ENCODE measurements around the gene CHCHD4. TPM values are rescaled to one million over a fixed set of nuclear protein-coding genes. Genes with fewer than 3 reads are reported as not detected.

The CHCHD4 gene
- total RNA-seq, 1 experiment from 2014 or later = 43.3 TPM

- H4K20me1 ChIP-seq (ENCODE audit: low read length) = no peaks in the 10 kb centered on the region
- peaks cover 29% of the 10 kb centered on the region for H3K36me3 ChIP-seq (ENCODE audit: low read depth, low read length)
- no peaks in the 10 kb centered on the region for H3K9me3 ChIP-seq (ENCODE audit: low read length)
- peaks cover 8% of the 10 kb centered on the region for H3F3A ChIP-seq (ENCODE audit: low read length, unreplicated experiment)
- no peak overlapping the region for H2AFZ ChIP-seq (ENCODE audit: low read length)
- no peak for ATAC-seq
- no peak for TF ChIP-seq CTCF (conservative IDR thresholded peaks at IDR 0.05; ENCODE audit: low read depth, low read length)
- TF ChIP-seq EZH2phosphoT487 (IDR thresholded peaks at IDR 0.05; ENCODE audit: borderline replicate concordance, low read length) = no peak
- TF ChIP-seq EZH2 (IDR thresholded peaks at IDR 0.05; ENCODE audit: low read length, unreplicated experiment) = no peak
- H3K4me3 ChIP-seq (ENCODE audit: low read length) = no peak overlapping the region
- H3K4me1 ChIP-seq (ENCODE audit: insufficient read depth, low read length) = peaks cover 40% of the 10 kb centered on the region
- CTCF ChIA-PET = no interaction called here
- H3K4me2 ChIP-seq (ENCODE audit: low read length) = no peak overlapping the region
- BruUV-seq (replicated peaks) = no TSS peak
- no peak overlapping the region for H3K9ac ChIP-seq (ENCODE audit: low read length)
- no peaks in the 10 kb centered on the region for H3K27me3 ChIP-seq (ENCODE audit: low read length)
- H3K9me2 ChIP-seq (replicated peaks; ENCODE audit: low read length) = no peaks in the 10 kb centered on the region
- H3K79me2 ChIP-seq (ENCODE audit: low read length) = no peaks in the 10 kb centered on the region
- H3K27ac ChIP-seq (ENCODE audit: low read length) = no peak overlapping the region
- DNase-seq = no peak
- POLR2A ChIA-PET (ENCODE audit: unreplicated experiment) = no interaction called here
- intact Hi-C loops (cut with micrococcal nuclease) = no loop called here
Observed at GRCh38 chr3:14139771-14140170, 15.1 kb upstream of the CHCHD4 start.

DNA sequence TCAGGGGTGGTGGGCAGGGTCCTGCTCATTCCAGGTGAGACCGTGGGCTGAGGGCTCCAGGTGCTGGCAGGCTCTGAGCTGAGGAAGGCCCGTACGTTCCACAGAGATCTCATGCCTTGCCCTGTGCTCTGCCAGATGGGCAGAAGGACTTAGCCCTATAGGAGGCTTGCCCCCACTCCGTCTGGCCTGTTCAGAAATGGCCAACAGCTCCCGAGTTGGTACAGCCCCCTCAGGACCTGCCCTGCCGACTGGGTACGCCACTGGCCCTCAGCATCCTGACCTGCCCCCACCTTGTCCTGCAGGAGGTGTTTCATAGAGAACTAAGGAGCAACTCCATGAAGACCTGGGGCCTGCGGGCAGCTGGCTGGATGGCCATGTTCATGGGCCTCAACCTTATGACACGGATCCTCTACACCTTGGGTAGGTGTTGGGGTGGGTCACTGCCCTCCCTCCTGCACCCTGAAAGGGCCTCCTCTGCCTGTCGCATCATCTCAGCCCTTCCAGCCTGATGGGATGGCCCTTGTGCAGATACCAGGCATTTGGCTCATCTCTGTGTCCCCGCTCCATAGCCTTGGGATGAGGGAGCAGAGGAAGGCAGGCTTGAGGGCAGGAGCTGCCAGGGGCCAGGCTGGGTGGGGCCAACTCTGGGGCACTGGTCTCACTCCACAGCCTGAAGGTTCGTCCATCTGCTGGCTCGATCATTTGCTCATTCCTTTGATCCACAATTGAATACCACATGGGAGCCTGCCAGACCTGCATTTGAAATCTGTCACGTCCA is 14.4 kb upstream of the CHCHD4 start:
- Histone ChIP-seq H4K20me1 (ENCODE audit: low read length) (no peaks in the 10 kb centered on the region), H2AFZ (ENCODE audit: low read length) (no peak overlapping the region), H3K9ac (ENCODE audit: low read length) (no peak overlapping the region), H3K9me3 (ENCODE audit: low read length) (no peaks in the 10 kb centered on the region), H3K4me3 (ENCODE audit: low read length) (no peak overlapping the region), H3K36me3 (ENCODE audit: low read depth, low read length) (peaks cover 36% of the 10 kb centered on the region), H3K27me3 (ENCODE audit: low read length) (no peaks in the 10 kb centered on the region), H3K4me1 (ENCODE audit: insufficient read depth, low read length) (peaks cover 34% of the 10 kb centered on the region), H3K4me2 (ENCODE audit: low read length) (no peak overlapping the region), H3K27ac (ENCODE audit: low read length) (no peak overlapping the region), H3K9me2 (replicated peaks; ENCODE audit: low read length) (no peaks in the 10 kb centered on the region), H3F3A (ENCODE audit: low read length, unreplicated experiment) (peaks cover 8% of the 10 kb centered on the region), H3K79me2 (ENCODE audit: low read length) (no peaks in the 10 kb centered on the region)
- BruUV-seq (replicated peaks) = no TSS peak
- intact Hi-C loops (cut with micrococcal nuclease) = no loop called here
- POLR2A ChIA-PET (ENCODE audit: unreplicated experiment) = no interaction called here
- DNase-seq = no peak
- CTCF ChIA-PET = no interaction called here
- TF ChIP-seq EZH2phosphoT487 (IDR thresholded peaks at IDR 0.05; ENCODE audit: borderline replicate concordance, low read length) = no peak
- no peak for TF ChIP-seq EZH2 (IDR thresholded peaks at IDR 0.05; ENCODE audit: low read length, unreplicated experiment)
- TF ChIP-seq CTCF (conservative IDR thresholded peaks at IDR 0.05; ENCODE audit: low read depth, low read length) = no peak
- no peak for ATAC-seq

DNA sequence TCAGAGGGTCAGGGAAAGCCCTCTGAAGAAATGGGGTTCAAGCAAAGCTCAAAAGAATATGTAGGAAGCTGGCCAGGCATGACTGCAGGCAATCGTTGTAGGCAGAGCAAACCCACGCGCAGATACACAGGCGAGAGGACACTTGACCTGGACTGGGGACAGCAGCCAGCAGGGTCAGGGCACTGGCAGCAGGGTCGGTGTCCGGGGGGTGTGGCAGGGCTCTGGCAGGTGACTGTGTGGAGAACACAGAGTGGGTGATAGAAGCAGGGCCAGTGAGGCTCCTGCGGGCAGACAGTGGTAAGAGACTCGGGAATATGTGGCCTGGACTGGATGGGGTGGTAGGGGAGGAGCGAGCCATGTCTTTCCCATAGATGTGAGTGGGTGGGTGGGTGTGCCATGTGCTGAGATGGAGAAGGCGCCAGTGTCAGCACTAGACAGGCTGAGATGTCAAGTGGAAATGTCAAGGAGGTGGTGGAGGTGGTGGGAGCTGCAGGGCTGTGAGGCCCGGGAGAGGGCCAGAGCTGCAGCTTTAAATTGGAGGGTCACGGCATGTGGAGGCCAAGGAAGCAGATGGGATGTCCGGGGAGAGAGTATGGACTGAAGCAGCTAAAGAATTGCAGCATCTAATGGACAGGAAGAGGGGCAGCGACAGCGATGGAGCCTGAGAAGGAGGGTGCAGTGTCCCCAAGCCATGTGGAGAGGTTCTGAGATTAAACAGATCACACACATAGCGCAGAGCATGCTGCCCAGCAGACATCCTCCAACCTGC is 13.6 kb upstream of the CHCHD4 start:
- BruUV-seq (replicated peaks) = no TSS peak
- no peak overlapping the region for H3K4me2 ChIP-seq (ENCODE audit: low read length)
- TF ChIP-seq EZH2 (IDR thresholded peaks at IDR 0.05; ENCODE audit: low read length, unreplicated experiment) (no peak), CTCF (conservative IDR thresholded peaks at IDR 0.05; ENCODE audit: low read depth, low read length) (no peak), EZH2phosphoT487 (IDR thresholded peaks at IDR 0.05; ENCODE audit: borderline replicate concordance, low read length) (no peak)
- DNase-seq = no peak
- H3K9me3 ChIP-seq (ENCODE audit: low read length) = no peaks in the 10 kb centered on the region
- H3K9me2 ChIP-seq (replicated peaks; ENCODE audit: low read length) = no peaks in the 10 kb centered on the region
- no peak overlapping the region for H2AFZ ChIP-seq (ENCODE audit: low read length)
- no peak overlapping the region for H3K4me3 ChIP-seq (ENCODE audit: low read length)
- no peak for ATAC-seq
- peak overlapping the region; percentile 88 for H3K27ac ChIP-seq (ENCODE audit: low read length)
- H3K9ac ChIP-seq (ENCODE audit: low read length) = no peak overlapping the region
- ChIA-PET CTCF (no interaction called here), POLR2A (ENCODE audit: unreplicated experiment) (no interaction called here)
- no peaks in the 10 kb centered on the region for H3K27me3 ChIP-seq (ENCODE audit: low read length)
- no peaks in the 10 kb centered on the region for H3K79me2 ChIP-seq (ENCODE audit: low read length)
- peaks cover 3% of the 10 kb centered on the region for H3F3A ChIP-seq (ENCODE audit: low read length, unreplicated experiment)
- H3K36me3 ChIP-seq (ENCODE audit: low read depth, low read length) = peaks cover 41% of the 10 kb centered on the region
- H3K4me1 ChIP-seq (ENCODE audit: insufficient read depth, low read length) = peaks cover 26% of the 10 kb centered on the region
- no peaks in the 10 kb centered on the region for H4K20me1 ChIP-seq (ENCODE audit: low read length)
- intact Hi-C loops (cut with micrococcal nuclease) = no loop called here

Measured in PC-3 (cell line).